ENCODE results near the gene KCNJ14. TPM values are rescaled to one million over a fixed set of nuclear protein-coding genes. Genes with fewer than 3 reads are reported as not detected.

The KCNJ14 gene
- polyA plus RNA-seq, 1 of the 3 experiments (the other 2 are of a cell fraction): 1.2 TPM

DNA sequence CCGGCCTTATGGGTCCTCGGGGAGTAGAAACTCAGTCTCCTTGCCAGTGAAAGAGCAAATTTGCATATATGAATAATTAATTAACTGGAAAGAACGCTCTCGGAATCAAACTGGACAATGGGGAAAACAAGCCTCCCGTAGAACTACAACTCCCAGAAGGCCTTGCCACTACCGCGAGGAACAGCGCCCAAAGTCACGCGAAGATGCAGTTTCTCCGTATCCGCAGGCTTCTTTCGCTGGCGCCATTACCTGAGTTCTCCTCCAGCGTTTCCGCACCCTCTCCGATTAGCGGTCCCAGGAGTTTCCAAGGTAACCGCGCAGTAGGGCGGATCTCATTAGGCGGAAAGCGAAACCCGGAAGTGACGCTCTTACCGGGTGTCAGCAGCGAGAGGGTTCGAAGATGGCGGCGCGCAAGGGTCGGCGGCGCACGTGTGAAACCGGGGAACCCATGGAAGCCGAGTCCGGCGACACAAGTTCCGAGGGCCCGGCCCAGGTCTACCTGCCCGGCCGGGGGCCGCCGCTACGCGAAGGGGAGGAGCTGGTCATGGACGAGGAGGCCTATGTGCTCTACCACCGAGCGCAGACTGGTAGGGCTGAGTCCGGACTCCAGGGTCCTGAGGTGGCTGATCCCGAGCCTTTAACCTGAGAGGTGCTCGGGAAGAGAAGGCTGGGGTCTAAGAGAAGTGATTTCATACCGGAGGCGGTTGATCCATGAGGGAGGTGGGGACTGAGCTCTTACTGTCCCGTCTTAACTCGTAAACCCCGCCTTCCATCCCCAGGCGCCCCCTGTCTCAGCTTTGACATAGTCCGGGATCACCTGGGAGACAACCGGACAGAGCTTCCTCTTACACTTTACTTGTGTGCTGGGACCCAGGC is 9.5 kb upstream of the KCNJ14 start, which contains the start of gene GRWD1 (continued):
- TF ChIP-seq FOXM1 (IDR thresholded peaks at IDR 0.05; ENCODE audit: low read depth): no peak
- TF ChIP-seq CHD2 (IDR thresholded peaks at IDR 0.05; ENCODE audit: low read length, partially characterized antibody): peak; percentile 99
- TF ChIP-seq MXI1 (IDR thresholded peaks at IDR 0.05; ENCODE audit: low read depth, low read length): peak; percentile 100
- peak; percentile 85 for TF ChIP-seq ELF1 (IDR thresholded peaks at IDR 0.05)
- no peak for TF ChIP-seq FOXJ3 (CRISPR knock-in tag; IDR thresholded peaks at IDR 0.05)
- no peak; the same call in 1 of the 2 replicates for TF ChIP-seq NRF1 (IDR thresholded peaks at IDR 0.05; ENCODE audit: low read depth, low read length)
- no peak for TF ChIP-seq EZH2phosphoT487 (IDR thresholded peaks at IDR 0.05; ENCODE audit: borderline replicate concordance, low read depth)
- TF ChIP-seq RFX5 (IDR thresholded peaks at IDR 0.05; ENCODE audit: low read length): no peak
- TF ChIP-seq TAF1 (IDR thresholded peaks at IDR 0.05; ENCODE audit: borderline replicate concordance, low read depth, low read length): peak; percentile 55; the same call in 1 of the 2 replicates
- TF ChIP-seq, protein P1, sequence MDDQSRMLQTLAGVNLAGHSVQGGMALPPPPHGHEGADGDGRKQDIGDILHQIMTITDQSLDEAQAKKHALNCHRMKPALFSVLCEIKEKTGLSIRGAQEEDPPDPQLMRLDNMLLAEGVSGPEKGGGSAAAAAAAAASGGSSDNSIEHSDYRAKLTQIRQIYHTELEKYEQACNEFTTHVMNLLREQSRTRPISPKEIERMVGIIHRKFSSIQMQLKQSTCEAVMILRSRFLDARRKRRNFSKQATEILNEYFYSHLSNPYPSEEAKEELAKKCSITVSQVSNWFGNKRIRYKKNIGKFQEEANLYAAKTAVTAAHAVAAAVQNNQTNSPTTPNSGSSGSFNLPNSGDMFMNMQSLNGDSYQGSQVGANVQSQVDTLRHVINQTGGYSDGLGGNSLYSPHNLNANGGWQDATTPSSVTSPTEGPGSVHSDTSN (IDR thresholded peaks at IDR 0.05): peak; percentile 14; the same call in 1 of the 2 replicates
- peak; percentile 92 for TF ChIP-seq SIN3A (IDR thresholded peaks at IDR 0.05; ENCODE audit: borderline replicate concordance, low read depth, low read length)
- peak; percentile 96 for TF ChIP-seq YY1 (IDR thresholded peaks at IDR 0.05; ENCODE audit: low read depth)
- peak; percentile 89 for TF ChIP-seq GABPA (IDR thresholded peaks at IDR 0.05; ENCODE audit: low read depth)

DNA sequence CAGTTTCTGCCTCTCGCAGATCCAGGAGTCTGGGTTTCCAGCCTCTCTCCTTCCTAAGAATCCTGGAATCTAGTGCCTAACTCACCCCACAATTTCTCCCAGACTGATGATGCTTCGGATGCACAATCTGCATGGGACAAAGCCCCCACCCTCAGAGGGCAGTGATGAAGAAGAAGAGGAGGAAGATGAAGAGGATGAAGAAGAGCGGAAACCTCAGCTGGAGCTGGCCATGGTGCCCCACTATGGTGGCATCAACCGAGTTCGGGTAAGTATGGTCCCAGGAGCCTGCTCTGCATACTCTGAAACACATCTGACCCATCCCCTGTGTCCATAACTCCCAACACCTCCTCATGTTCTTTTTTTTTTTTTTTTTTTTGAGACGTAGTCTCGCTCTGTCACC is 8.8 kb upstream of the KCNJ14 start:
- ChIA-PET CTCF (interaction anchor here (0.8 to 2.4 kb wide), 10 partner anchors 9 to 177 kb away, joined by 3 to 10 read pairs (median 4); partner anchors contain the start of genes KCNJ14, KDELR1 and ZNF114), POLR2A (interaction anchor here (0.6 to 1.4 kb wide), 2 partner anchors 14 to 96 kb away, joined by 5 read pairs; no protein-coding TSS in a partner anchor)
- peaks cover 20 to 29% of the 10 kb centered on the region in 2 experiments for H3K36me3 ChIP-seq (replicated peaks in 1 of 2; ENCODE audit: control insufficient read depth in 1 of 2, insufficient read depth in 2 of 2, low read length in 1 of 2)
- H3K4me1 ChIP-seq (ENCODE audit: control insufficient read depth in 1 of 2, insufficient read depth in 2 of 2, low read depth in 1 of 2, low read length in 1 of 2): peaks cover 4 to 16% of the 10 kb centered on the region in 2 experiments; a peak in 2 of 4 replicates
- 75% methylated on average over 7 of the region's 7 CpGs for WGBS (ENCODE audit: low lambda C conversion rate)
- peak overlapping the region; percentile 98 to 99 for H3K4me3 ChIP-seq (ENCODE audit: low read depth in 2 of 2, low read length in 1 of 2)
- H4K20me1 ChIP-seq (ENCODE audit: insufficient read depth): no peaks in the 10 kb centered on the region
- no peak for DNase-seq
- H2AFZ ChIP-seq (ENCODE audit: low read depth): 0 out of 2 replicates have a peak overlapping the region, but pooled peaks have one; percentile 87
- H3K4me2 ChIP-seq: peak overlapping the region; percentile 99
- TF ChIP-seq, protein P2, sequence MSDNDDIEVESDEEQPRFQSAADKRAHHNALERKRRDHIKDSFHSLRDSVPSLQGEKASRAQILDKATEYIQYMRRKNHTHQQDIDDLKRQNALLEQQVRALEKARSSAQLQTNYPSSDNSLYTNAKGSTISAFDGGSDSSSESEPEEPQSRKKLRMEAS (IDR thresholded peaks at IDR 0.05; ENCODE audit: low read depth): no peak
- TF ChIP-seq, protein P3, sequence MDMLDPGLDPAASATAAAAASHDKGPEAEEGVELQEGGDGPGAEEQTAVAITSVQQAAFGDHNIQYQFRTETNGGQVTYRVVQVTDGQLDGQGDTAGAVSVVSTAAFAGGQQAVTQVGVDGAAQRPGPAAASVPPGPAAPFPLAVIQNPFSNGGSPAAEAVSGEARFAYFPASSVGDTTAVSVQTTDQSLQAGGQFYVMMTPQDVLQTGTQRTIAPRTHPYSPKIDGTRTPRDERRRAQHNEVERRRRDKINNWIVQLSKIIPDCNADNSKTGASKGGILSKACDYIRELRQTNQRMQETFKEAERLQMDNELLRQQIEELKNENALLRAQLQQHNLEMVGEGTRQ (IDR thresholded peaks at IDR 0.05; ENCODE audit: borderline replicate concordance, low read depth, low read length): no peak
- TF ChIP-seq FOXJ3 (CRISPR knock-in tag; IDR thresholded peaks at IDR 0.05): no peak
- TF ChIP-seq RAD21 (IDR thresholded peaks at IDR 0.05; ENCODE audit: low read length): no peak
- no peak for TF ChIP-seq FOSL2 (IDR thresholded peaks at IDR 0.05; ENCODE audit: borderline replicate concordance, low read depth)
- TF ChIP-seq, protein P4, sequence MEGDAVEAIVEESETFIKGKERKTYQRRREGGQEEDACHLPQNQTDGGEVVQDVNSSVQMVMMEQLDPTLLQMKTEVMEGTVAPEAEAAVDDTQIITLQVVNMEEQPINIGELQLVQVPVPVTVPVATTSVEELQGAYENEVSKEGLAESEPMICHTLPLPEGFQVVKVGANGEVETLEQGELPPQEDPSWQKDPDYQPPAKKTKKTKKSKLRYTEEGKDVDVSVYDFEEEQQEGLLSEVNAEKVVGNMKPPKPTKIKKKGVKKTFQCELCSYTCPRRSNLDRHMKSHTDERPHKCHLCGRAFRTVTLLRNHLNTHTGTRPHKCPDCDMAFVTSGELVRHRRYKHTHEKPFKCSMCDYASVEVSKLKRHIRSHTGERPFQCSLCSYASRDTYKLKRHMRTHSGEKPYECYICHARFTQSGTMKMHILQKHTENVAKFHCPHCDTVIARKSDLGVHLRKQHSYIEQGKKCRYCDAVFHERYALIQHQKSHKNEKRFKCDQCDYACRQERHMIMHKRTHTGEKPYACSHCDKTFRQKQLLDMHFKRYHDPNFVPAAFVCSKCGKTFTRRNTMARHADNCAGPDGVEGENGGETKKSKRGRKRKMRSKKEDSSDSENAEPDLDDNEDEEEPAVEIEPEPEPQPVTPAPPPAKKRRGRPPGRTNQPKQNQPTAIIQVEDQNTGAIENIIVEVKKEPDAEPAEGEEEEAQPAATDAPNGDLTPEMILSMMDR (IDR thresholded peaks at IDR 0.05): no peak
- TF ChIP-seq CHD2 (IDR thresholded peaks at IDR 0.05; ENCODE audit: low read length, partially characterized antibody): no peak
- TF ChIP-seq, protein P5, sequence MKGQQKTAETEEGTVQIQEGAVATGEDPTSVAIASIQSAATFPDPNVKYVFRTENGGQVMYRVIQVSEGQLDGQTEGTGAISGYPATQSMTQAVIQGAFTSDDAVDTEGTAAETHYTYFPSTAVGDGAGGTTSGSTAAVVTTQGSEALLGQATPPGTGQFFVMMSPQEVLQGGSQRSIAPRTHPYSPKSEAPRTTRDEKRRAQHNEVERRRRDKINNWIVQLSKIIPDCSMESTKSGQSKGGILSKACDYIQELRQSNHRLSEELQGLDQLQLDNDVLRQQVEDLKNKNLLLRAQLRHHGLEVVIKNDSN (IDR thresholded peaks at IDR 0.05; ENCODE audit: borderline replicate concordance, low read depth): no peak
- TF ChIP-seq TEAD4 (IDR thresholded peaks at IDR 0.05; ENCODE audit: borderline replicate concordance, insufficient read depth): no peak
- no peak for TF ChIP-seq EZH2phosphoT487 (IDR thresholded peaks at IDR 0.05; ENCODE audit: borderline replicate concordance, low read depth)
- peak overlapping the region in 1 of 2 experiments; percentile 89; a peak in 1 of 4 replicates for H3K27ac ChIP-seq (ENCODE audit: low read depth in 2 of 2, low read length in 1 of 2)
- no peaks in the 10 kb centered on the region for H3K9me3 ChIP-seq
- peaks cover 18% of the 10 kb centered on the region for H3F3A ChIP-seq (replicated peaks; ENCODE audit: insufficient read depth)
- no peaks in the 10 kb centered on the region for H3K27me3 ChIP-seq (ENCODE audit: insufficient read depth)
- no peaks in the 10 kb centered on the region for H3K9me2 ChIP-seq
- peaks cover 37% of the 10 kb centered on the region for H3K79me2 ChIP-seq (ENCODE audit: insufficient read depth)
- H3K9ac ChIP-seq: peak overlapping the region; percentile 92

Data from SK-N-SH (cell line).